GM12873 (cell line): ENCODE results near the gene LSM14B.
A peak's percentile ranks its signal among the peaks of the same experiment; 100 is the strongest.

Experiments
- CTCF ChIP-seq: IDR thresholded peaks from 2 replicates; pipeline ENCODE4 v1.5.1; 2012; ENCODE audit warnings: low read depth, mild to moderate bottlenecking, moderate library complexity, low read length, control low read depth; ENCODE audit not compliant: insufficient read depth; ENCODE audit errors: missing control alignments

LSM14B gene

GRCh38 chr20:62120990-62121775 lies 1.1 kb upstream of the LSM14B start:
- no peak for TF ChIP-seq CTCF

GRCh38 chr20:62122654-62123449 lies 577 bp downstream of the LSM14B start:
- no peak for TF ChIP-seq CTCF

GRCh38 chr20:62123450-62124118 lies 1.3 kb downstream of the LSM14B start:
- peak; percentile 21 for TF ChIP-seq CTCF

GRCh38 chr20:62126141-62126540 lies 3.9 kb downstream of the LSM14B start:
- TF ChIP-seq CTCF: no peak

GRCh38 chr20:62127799-62128198 lies 5.5 kb downstream of the LSM14B start:
- no peak for TF ChIP-seq CTCF

- no peak for TF ChIP-seq CTCF
Observed at GRCh38 chr20:62128502-62128901, 6.2 kb downstream of the LSM14B start.
